Left lung (tissue), 10 donors: ENCODE results near the gene UPF2. TPM values are rescaled to one million over a fixed set of nuclear protein-coding genes. Genes with fewer than 3 reads are reported as not detected.

ENCODE experiments used
- ATAC-seq: fragments of 200-7000 bp; cut with Tn5 transposase; one replicate; pipeline ENCODE4 v1.9.1; 2020; ENCODE audit warnings: moderate library complexity
- DNase-seq, 4 donors: peaks; one replicate each; pipeline ENCODE4 v3.0.0-alpha.2; 2013 to 2020
- H3K27ac ChIP-seq, 2 donors: fragments of 200-600 bp; sonication (generic) in 1 of 2; one replicate each; pipeline versions ENCODE4 v1.5.0 to v1.8.0; 2020 to 2021
- H3K27me3 ChIP-seq, 2 donors: fragments of 200-600 bp; sonication (generic) in 1 of 2; one replicate each; pipeline versions ENCODE4 v1.5.0 to v1.8.0; 2020 to 2021
- H3K36me3 ChIP-seq, 2 donors: fragments of 200-600 bp; sonication (generic) in 1 of 2; one replicate each; pipeline versions ENCODE4 v1.5.0 to v1.8.0; 2020 to 2021
- H3K4me1 ChIP-seq, 2 donors: fragments of 200-600 bp; one replicate each; pipeline ENCODE4 v1.8.0; 2021
- H3K4me3 ChIP-seq, 2 donors: fragments of 200-600 bp; sonication (generic) in 1 of 2; one replicate each; pipeline versions ENCODE4 v1.5.0 to v1.8.0; 2020 to 2021; ENCODE audit warnings: mild to moderate bottlenecking in 1 of 2
- H3K9me3 ChIP-seq, 2 donors: fragments of 200-600 bp; sonication (generic) in 1 of 2; one replicate each; pipeline versions ENCODE4 v1.5.0 to v1.8.0; 2020 to 2021
- CTCF ChIP-seq, 2 donors: fragments of 200-600 bp; sonication (generic) in 1 of 2; IDR thresholded peaks; one replicate each; pipeline versions ENCODE4 v1.5.0 to v1.8.0; 2021; ENCODE audit warnings: antibody characterized with exemption in 2 of 2
- intact Hi-C, 2 donors: fragments of 100-400 bp; cut with DNase I; formaldehyde crosslinking; loops; one replicate each; pipeline versions ENCODE4 v1.11.2 to v1.14.2; 2022
- polyA plus RNA-seq, 6 donors: library from polyadenylated mRNA; unstranded; fragments of 120-200 nt; gene quantifications; one replicate each; pipeline ENCODE4 v1.2.1, GENCODE V29; 2013; ENCODE audit not compliant: insufficient read length in 6 of 6
- total RNA-seq, 2 donors: library from RNA; stranded (reverse); fragmentation: NEBNext Ultra II Directional; extraction: Animal tissue kit (Norgen Biotek cat#: 25700); gene quantifications; one replicate each; pipeline ENCODE4 v1.2.1, GENCODE V29; 2021
- donor health status: DM: no; HTN: yes; CAD: no.
- donor health status: DM: no; HTN: no; CAD: no.

UPF2 gene
- total and polyA plus RNA-seq, 8 donors = 14.5 to 44.3 (median 33.2) TPM

GRCh38 chr10:11881477-11882417 lies 160.9 kb downstream of the UPF2 start:
- intact Hi-C loops = no loop called here
- H3K4me1 ChIP-seq = peaks cover 0 to 4% of the 10 kb centered on the region in 2 donors
- H3K27me3 ChIP-seq = no peaks in the 10 kb centered on the region
- ATAC-seq (peak; percentile 54), DNase-seq (peak in 1 of 4 donors; percentile 65)
- H3K9me3 ChIP-seq = no peaks in the 10 kb centered on the region
- H3K27ac ChIP-seq = no peak overlapping the region
- no peak for TF ChIP-seq CTCF (IDR thresholded peaks at IDR 0.05)
- H3K36me3 ChIP-seq = no peaks in the 10 kb centered on the region
- no peak overlapping the region for H3K4me3 ChIP-seq

DNA sequence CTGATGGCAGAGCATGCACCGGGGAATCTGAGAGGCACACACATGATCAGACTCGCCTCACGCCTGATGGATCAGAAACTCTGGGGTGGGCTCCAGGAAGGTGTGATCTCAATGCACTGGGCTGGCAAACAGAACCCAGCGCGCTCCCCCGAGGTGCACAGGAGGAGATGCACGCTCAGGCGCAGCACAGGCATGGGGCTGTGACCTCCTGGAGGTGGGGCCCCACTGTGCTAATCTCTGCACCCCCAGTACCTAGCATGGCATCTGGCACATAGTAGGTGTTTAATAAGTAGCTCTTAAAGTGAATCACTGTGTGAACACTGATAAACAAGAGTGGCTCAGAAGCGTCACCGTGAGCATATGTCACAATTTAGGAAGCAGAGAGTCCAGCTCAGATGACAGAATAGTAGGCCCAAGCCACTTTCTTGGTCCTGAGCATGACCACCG lies 161.6 kb downstream of the UPF2 start:
- Histone ChIP-seq H3K4me3 (no peak overlapping the region), H3K4me1 (peaks cover 0 to 4% of the 10 kb centered on the region in 2 donors), H3K27ac (no peak overlapping the region), H3K27me3 (no peaks in the 10 kb centered on the region), H3K9me3 (no peaks in the 10 kb centered on the region), H3K36me3 (no peaks in the 10 kb centered on the region)
- intact Hi-C loops = no loop called here
- ATAC-seq (no peak), DNase-seq (peak in 1 of 4 donors; percentile 50)
- TF ChIP-seq CTCF (IDR thresholded peaks at IDR 0.05) = no peak

DNA sequence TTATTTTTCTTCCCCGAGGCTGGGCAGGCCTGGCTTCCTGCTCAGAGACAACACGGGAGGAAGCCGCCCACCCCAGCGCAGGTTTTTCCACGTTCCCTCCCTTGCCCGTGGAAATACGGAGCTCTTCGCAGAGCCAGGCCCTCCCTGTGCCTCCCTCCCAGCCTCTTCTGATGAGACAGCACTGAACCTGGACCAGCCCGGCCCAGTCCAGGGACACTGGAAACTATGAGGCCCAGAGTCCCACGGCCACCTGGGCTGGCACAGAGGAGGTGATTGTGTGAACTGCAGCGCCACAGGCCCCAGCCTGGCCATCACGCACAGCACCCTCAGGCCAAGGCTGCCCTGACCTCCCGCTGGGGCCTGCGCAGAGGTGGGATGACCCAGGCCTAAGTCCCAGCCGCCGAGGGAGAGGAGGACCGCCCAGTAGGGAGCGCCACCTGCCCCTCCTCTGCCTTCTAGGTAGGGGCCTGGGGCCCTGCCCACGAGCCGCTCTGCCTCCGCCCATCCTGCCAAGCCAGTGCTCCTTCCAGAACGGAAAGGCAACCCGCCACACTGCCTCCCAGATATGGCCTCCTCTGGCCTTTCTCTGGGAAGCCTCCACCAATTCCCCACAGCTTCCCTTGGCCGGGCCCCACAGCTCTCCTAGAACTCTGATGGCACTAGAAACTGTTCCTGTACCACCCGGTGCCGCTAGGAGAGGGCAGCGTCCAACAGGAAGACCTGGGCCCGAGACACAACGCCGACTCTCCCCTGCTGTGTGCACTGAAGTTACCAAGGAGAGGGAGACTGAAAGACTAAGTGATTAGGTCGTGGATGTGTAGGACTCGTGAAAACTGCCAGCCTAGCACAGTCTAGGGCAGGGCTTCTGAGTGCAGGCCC lies 162.2 kb downstream of the UPF2 start:
- no peak overlapping the region for H3K27ac ChIP-seq
- peaks cover 3 to 8% of the 10 kb centered on the region in 2 donors for H3K4me1 ChIP-seq
- no peak for TF ChIP-seq CTCF (IDR thresholded peaks at IDR 0.05)
- ATAC-seq (no peak), DNase-seq (no peak)
- intact Hi-C loops = no loop called here
- no peaks in the 10 kb centered on the region for H3K36me3 ChIP-seq
- no peak overlapping the region for H3K4me3 ChIP-seq
- no peaks in the 10 kb centered on the region for H3K9me3 ChIP-seq
- H3K27me3 ChIP-seq = no peaks in the 10 kb centered on the region

- intact Hi-C loops = no loop called here
- ATAC-seq = no peak
These were observed 163.1 kb downstream of the UPF2 start for GRCh38 chr10:11879387-11880094.

More at GRCh38 chr10:11879387-11880094, 163.1 kb downstream of the UPF2 start:
- Histone ChIP-seq H3K27me3 (no peaks in the 10 kb centered on the region), H3K9me3 (no peaks in the 10 kb centered on the region), H3K4me1 (peaks cover 11 to 16% of the 10 kb centered on the region in 2 donors), H3K36me3 (no peaks in the 10 kb centered on the region), H3K4me3 (no peak overlapping the region), H3K27ac (no peak overlapping the region)
- no peak for TF ChIP-seq CTCF (IDR thresholded peaks at IDR 0.05)
- DNase-seq = no peak
